LNCAP (cell line): ENCODE data around the gene PRRG1.

ENCODE experiments used
- CTCF ChIP-seq: fragments of 450-650 bp; IDR thresholded peaks from 2 replicates; pipeline ENCODE4 v1.5.1; 2017; ENCODE audit warnings: mild to moderate bottlenecking

PRRG1 gene

GRCh38 chrX:37454537-37455285, 105.5 kb downstream of the PRRG1 start:
- TF ChIP-seq CTCF: no peak

- no peak for TF ChIP-seq CTCF
Observed at GRCh38 chrX:37455381-37455780, 106.2 kb downstream of the PRRG1 start.

DNA sequence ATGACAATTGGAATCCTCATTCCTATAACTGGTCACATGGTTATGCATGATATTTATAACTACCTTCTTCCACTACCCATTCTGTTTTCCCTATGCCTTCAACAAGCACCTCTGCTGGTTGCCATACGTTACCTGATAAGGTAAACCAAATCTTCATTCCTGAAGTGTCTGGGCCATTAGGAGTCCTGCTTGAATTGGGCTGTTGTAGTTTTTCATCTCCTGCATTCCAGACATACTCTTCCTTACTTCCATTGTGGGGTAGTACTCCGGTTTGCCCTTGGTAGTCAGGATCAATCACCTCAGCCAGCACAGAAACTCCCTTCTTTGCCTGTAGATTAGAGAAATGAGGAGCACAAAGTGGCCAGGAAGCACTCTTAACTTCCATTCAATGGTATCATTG, 113.2 kb downstream of the PRRG1 start:
- no peak for TF ChIP-seq CTCF

DNA sequence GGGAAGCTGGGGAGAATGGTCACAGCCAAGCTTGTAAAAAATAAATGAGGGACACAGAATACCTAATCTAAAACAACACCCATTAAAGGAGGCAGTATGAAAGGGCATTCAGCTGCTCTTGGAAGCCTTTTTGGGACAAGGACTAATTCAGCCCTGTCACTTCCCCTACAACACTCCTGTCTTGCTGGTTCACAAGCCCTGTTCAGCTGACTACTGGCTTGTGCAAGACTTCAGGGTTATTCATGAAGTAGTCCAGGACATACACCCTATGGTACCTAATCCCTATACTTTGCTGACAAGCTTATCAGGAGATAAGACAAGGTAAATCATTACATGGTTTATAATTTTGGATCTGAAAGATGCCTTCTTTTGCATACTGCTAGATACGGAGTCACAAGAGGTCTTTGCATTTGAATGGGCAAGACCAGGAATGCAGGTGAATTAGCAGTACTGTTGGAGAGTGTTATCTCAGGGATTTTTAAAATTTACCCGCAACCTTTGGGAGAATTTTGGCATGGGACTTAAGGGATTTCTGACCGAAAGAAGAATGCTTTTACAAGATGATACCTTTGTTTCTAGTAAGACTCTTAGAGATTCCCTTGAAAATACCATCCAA, 119.1 kb downstream of the PRRG1 start:
- no peak for TF ChIP-seq CTCF

DNA sequence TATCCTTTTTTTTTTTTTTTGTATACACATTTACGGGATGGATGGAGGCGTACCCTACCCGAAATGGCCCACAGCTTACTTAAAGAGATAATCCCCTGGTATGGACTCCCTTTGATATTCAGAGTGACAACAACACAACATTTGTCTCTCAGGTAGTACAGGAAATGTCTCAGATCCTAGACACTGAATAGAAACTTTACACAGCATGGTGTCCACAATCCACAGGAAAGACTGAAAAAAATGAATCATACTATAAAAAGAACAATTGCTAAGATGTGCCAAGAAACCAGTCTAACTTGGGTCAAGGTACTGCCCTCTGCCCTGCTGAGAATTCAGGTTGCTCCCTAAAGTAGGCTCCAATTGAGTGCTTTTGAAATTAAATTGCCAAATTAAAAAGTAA, 121.5 kb downstream of the PRRG1 start:
- TF ChIP-seq CTCF: no peak

GRCh38 chrX:37472836-37473235, 123.7 kb downstream of the PRRG1 start:
- no peak for TF ChIP-seq CTCF

DNA sequence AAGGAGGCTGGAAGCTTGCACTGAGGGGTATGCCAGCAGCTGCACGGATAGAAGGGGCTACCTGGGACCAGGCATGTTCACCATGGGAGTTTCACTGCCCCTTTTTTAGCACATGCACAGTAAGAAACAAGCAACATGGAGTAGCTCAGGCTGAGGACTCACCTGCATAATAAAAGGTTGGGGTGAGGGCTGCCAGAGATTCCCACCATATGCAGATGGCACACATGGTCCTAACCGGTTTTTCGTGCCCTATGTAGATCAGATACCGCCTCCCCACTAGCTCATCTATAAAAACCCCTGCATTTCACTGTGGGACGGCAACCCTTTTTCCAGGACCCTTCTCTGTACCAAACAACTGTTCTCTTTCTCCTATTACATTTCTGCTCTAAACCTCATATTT, 125.3 kb downstream of the PRRG1 start:
- no peak for TF ChIP-seq CTCF
